Measurements from ENCODE around the gene F10. TPM values are rescaled to one million over a fixed set of nuclear protein-coding genes. Genes with fewer than 3 reads are reported as not detected.

The F10 gene
- total and polyA plus RNA-seq, 2 of the 13 experiments (the other 11 are each of a cell fraction or from before 2014, with no cell fraction given) = 58.4 to 237 TPM

DNA sequence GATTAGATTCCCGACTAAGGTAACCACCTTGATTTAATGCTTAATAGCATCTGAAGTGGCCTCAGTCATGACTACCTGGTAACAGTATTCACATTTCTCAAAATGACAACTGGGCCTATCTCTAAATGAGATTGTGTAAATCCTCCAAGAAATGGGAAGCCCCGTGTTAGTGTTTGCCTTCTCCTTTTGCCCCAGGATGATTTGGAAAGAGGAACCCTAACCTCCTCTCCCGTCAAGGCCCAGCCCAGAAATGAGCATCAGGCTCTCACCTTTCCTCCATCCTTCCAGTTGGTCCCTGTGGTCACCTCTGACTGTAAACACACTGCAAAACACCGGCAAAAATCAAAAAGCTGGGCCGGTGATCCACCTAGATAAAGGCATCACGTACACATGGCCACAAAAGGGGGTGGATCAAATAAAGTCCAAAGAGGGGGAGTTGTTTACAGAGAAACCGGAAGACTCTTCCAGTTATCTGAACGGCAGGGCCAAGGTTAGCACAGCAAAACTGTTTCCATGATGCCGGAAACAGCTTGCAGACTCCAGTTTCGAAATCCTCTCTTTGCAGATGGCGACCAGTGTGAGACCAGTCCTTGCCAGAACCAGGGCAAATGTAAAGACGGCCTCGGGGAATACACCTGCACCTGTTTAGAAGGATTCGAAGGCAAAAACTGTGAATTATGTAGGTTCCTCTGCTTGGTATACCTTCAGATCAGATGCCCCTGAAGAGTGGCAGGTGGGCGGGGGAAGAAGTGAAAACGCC lies 16.4 kb downstream of the F10 start (continued):
- TF ChIP-seq, protein P1, sequence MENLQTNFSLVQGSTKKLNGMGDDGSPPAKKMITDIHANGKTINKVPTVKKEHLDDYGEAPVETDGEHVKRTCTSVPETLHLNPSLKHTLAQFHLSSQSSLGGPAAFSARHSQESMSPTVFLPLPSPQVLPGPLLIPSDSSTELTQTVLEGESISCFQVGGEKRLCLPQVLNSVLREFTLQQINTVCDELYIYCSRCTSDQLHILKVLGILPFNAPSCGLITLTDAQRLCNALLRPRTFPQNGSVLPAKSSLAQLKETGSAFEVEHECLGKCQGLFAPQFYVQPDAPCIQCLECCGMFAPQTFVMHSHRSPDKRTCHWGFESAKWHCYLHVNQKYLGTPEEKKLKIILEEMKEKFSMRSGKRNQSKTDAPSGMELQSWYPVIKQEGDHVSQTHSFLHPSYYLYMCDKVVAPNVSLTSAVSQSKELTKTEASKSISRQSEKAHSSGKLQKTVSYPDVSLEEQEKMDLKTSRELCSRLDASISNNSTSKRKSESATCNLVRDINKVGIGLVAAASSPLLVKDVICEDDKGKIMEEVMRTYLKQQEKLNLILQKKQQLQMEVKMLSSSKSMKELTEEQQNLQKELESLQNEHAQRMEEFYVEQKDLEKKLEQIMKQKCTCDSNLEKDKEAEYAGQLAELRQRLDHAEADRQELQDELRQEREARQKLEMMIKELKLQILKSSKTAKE (CRISPR knock-in tag; IDR thresholded peaks at IDR 0.05; ENCODE audit: borderline replicate concordance) = peak; percentile 89
- TF ChIP-seq, protein P2, sequence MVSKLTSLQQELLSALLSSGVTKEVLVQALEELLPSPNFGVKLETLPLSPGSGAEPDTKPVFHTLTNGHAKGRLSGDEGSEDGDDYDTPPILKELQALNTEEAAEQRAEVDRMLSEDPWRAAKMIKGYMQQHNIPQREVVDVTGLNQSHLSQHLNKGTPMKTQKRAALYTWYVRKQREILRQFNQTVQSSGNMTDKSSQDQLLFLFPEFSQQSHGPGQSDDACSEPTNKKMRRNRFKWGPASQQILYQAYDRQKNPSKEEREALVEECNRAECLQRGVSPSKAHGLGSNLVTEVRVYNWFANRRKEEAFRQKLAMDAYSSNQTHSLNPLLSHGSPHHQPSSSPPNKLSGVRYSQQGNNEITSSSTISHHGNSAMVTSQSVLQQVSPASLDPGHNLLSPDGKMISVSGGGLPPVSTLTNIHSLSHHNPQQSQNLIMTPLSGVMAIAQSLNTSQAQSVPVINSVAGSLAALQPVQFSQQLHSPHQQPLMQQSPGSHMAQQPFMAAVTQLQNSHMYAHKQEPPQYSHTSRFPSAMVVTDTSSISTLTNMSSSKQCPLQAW (CRISPR knock-in tag; IDR thresholded peaks at IDR 0.05) = peak; percentile 97
- TF ChIP-seq, protein P3, sequence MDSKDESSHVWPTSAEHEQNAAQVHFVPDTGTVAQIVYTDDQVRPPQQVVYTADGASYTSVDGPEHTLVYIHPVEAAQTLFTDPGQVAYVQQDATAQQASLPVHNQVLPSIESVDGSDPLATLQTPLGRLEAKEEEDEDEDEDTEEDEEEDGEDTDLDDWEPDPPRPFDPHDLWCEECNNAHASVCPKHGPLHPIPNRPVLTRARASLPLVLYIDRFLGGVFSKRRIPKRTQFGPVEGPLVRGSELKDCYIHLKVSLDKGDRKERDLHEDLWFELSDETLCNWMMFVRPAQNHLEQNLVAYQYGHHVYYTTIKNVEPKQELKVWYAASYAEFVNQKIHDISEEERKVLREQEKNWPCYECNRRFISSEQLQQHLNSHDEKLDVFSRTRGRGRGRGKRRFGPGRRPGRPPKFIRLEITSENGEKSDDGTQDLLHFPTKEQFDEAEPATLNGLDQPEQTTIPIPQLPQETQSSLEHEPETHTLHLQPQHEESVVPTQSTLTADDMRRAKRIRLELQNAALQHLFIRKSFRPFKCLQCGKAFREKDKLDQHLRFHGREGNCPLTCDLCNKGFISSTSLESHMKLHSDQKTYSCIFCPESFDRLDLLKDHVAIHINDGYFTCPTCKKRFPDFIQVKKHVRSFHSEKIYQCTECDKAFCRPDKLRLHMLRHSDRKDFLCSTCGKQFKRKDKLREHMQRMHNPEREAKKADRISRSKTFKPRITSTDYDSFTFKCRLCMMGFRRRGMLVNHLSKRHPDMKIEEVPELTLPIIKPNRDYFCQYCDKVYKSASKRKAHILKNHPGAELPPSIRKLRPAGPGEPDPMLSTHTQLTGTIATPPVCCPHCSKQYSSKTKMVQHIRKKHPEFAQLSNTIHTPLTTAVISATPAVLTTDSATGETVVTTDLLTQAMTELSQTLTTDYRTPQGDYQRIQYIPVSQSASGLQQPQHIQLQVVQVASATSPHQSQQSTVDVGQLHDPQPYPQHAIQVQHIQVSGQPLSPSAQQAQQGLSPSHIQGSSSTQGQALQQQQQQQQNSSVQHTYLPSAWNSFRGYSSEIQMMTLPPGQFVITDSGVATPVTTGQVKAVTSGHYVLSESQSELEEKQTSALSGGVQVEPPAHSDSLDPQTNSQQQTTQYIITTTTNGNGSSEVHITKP (CRISPR knock-in tag; IDR thresholded peaks at IDR 0.05; ENCODE audit: low read depth) = peak; percentile 72; the same call in 1 of the 2 replicates
- peak; percentile 99 for TF ChIP-seq MED8 (CRISPR knock-in tag; IDR thresholded peaks at IDR 0.05; ENCODE audit: insufficient replicate concordance)
- TF ChIP-seq, protein P4, sequence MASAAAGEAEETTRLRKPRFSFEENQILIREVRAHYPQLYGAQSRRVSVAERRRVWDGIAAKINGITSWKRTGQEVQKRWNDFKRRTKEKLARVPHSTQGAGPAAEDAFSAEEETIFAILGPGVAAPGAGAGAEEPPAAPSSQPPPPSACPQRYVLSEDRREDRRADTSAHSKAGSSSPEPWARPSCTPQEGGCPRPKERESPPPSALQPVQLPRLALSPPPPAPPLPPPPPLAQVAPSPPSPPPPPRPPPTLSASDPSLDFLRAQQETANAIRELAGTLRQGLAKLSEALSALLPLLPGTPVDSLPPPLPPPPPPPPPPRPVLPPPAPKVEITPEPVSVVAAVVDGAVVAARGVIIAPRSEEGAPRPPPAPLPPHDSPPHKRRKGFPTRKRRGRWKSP (CRISPR knock-in tag; IDR thresholded peaks at IDR 0.05) = peak; percentile 87
- peak; percentile 98 for TF ChIP-seq PITX1 (CRISPR knock-in tag; IDR thresholded peaks at IDR 0.05)
- TF ChIP-seq POLR2A (IDR thresholded peaks at IDR 0.05; ENCODE audit: insufficient read depth in 1 of 2, low read depth in 2 of 2, low read length in 2 of 2) = peak in 1 of 2 experiments; percentile 43; a peak in 1 of 4 replicates
- TF ChIP-seq SOX13 (IDR thresholded peaks at IDR 0.05) = peak; percentile 87
- peak in 1 of 2 experiments; percentile 89; a peak in 2 of 4 replicates for TF ChIP-seq SOX13 (CRISPR knock-in tag; conservative IDR thresholded peaks at IDR 0.05 in 1 of 2, IDR thresholded peaks at IDR 0.05 in 1 of 2)
- TF ChIP-seq ZNF550 (CRISPR knock-in tag; IDR thresholded peaks at IDR 0.05; ENCODE audit: borderline replicate concordance) = no peak
- peak; percentile 86; the same call in 1 of the 2 replicates for TF ChIP-seq ZNF230 (CRISPR knock-in tag; IDR thresholded peaks at IDR 0.05)
- TF ChIP-seq, protein P5, sequence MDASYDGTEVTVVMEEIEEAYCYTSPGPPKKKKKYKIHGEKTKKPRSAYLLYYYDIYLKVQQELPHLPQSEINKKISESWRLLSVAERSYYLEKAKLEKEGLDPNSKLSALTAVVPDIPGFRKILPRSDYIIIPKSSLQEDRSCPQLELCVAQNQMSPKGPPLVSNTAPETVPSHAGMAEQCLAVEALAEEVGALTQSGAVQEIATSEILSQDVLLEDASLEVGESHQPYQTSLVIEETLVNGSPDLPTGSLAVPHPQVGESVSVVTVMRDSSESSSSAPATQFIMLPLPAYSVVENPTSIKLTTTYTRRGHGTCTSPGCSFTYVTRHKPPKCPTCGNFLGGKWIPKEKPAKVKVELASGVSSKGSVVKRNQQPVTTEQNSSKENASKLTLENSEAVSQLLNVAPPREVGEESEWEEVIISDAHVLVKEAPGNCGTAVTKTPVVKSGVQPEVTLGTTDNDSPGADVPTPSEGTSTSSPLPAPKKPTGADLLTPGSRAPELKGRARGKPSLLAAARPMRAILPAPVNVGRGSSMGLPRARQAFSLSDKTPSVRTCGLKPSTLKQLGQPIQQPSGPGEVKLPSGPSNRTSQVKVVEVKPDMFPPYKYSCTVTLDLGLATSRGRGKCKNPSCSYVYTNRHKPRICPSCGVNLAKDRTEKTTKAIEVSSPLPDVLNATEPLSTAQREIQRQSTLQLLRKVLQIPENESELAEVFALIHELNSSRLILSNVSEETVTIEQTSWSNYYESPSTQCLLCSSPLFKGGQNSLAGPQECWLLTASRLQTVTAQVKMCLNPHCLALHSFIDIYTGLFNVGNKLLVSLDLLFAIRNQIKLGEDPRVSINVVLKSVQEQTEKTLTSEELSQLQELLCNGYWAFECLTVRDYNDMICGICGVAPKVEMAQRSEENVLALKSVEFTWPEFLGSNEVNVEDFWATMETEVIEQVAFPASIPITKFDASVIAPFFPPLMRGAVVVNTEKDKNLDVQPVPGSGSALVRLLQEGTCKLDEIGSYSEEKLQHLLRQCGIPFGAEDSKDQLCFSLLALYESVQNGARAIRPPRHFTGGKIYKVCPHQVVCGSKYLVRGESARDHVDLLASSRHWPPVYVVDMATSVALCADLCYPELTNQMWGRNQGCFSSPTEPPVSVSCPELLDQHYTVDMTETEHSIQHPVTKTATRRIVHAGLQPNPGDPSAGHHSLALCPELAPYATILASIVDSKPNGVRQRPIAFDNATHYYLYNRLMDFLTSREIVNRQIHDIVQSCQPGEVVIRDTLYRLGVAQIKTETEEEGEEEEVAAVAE (CRISPR knock-in tag; IDR thresholded peaks at IDR 0.05; ENCODE audit: borderline replicate concordance) = peak; percentile 84; the same call in 1 of the 2 replicates
- TF ChIP-seq HNF4G (IDR thresholded peaks at IDR 0.05; ENCODE audit: borderline replicate concordance, low read depth, low read length) = peak; percentile 78
- peak; percentile 85 for TF ChIP-seq HNF4G (CRISPR knock-in tag; IDR thresholded peaks at IDR 0.05; ENCODE audit: borderline replicate concordance, low read depth)
